Tongue (tissue), 2 donors: ENCODE measurements around the gene GNG7. TPM values are rescaled to one million over a fixed set of nuclear protein-coding genes. Genes with fewer than 3 reads are reported as not detected.
"Not testable (repeated sequence)": the region's sequence is repeated elsewhere in the genome, so short reads cannot be mapped to it uniquely, and the experiment has no call there.

Experiments used
- DNase-seq: peaks from one replicate; pipeline ENCODE4 v3.0.0-alpha.2; 2015
- total RNA-seq: library from RNA; depleted of rRNA; stranded (reverse); fragments of >200 nt; gene quantifications from one replicate; pipeline ENCODE4 v1.2.3, GENCODE V29; 2014

GNG7 gene
- total RNA-seq, 1 donor from 2014 or later, result 3.2 TPM

- peak; percentile 11 for DNase-seq
These were observed 26.6 kb downstream of the GNG7 start for GRCh38 chr19:2675892-2676291.

- DNase-seq, result no peak
These were observed 32.3 kb downstream of the GNG7 start for GRCh38 chr19:2670217-2670616.

GRCh38 chr19:2668175-2668763 is 34.2 kb downstream of the GNG7 start:
- DNase-seq, result no peak

- DNase-seq, result not testable (repeated sequence)
These were observed 35.1 kb downstream of the GNG7 start for GRCh38 chr19:2667349-2667748.

- DNase-seq, result no peak
These were observed 36.0 kb downstream of the GNG7 start for GRCh38 chr19:2666344-2666994.

- DNase-seq, result no peak
These were observed 37.4 kb downstream of the GNG7 start for GRCh38 chr19:2665103-2665502.

- DNase-seq, result no peak
These were observed 38.4 kb downstream of the GNG7 start for GRCh38 chr19:2663920-2664571.

- no peak for DNase-seq
These were observed 40.9 kb downstream of the GNG7 start for GRCh38 chr19:2661615-2662014.

- no peak for DNase-seq
These were observed 42.5 kb downstream of the GNG7 start for GRCh38 chr19:2659856-2660432.

- no peak for DNase-seq
These were observed 46.0 kb downstream of the GNG7 start for GRCh38 chr19:2656533-2656932.

- DNase-seq, result peak; percentile 23
These were observed 48.5 kb downstream of the GNG7 start for GRCh38 chr19:2653710-2654707.

GRCh38 chr19:2653218-2653617 is 49.3 kb downstream of the GNG7 start:
- no peak for DNase-seq

- no peak for DNase-seq
These were observed 49.9 kb downstream of the GNG7 start for GRCh38 chr19:2652504-2653099.

GRCh38 chr19:2651002-2651733 is 51.3 kb downstream of the GNG7 start:
- DNase-seq, result not testable (repeated sequence)

GRCh38 chr19:2650515-2650914 is 52.0 kb downstream of the GNG7 start:
- DNase-seq, result no peak

GRCh38 chr19:2648528-2648937 is 54.0 kb downstream of the GNG7 start:
- DNase-seq, result peak; percentile 72

GRCh38 chr19:2648099-2648498 is 54.4 kb downstream of the GNG7 start:
- DNase-seq, result no peak

GRCh38 chr19:2646866-2647535 is 55.5 kb downstream of the GNG7 start:
- DNase-seq, result no peak

GRCh38 chr19:2645826-2646225 is 56.7 kb downstream of the GNG7 start:
- peak; percentile 44 for DNase-seq

GRCh38 chr19:2643123-2643737 is 59.3 kb downstream of the GNG7 start:
- DNase-seq, result not testable (repeated sequence)
